HFFc6 (cell line): ENCODE data around the gene AMOTL2. TPM values are rescaled to one million over a fixed set of nuclear protein-coding genes. Genes with fewer than 3 reads are reported as not detected.

Experiments used
- DNase-seq: peaks from one replicate; pipeline ENCODE4 v3.0.0-alpha.2; 2018
- H3K27ac Mint-ChIP-seq: 2 replicates; pipeline ENCODE4 v1.8.0; 2020; ENCODE audit warnings: mild to moderate bottlenecking, mixed read lengths
- H3K27me3 Mint-ChIP-seq: 2 replicates; pipeline ENCODE4 v1.8.0; 2021; ENCODE audit warnings: mild to moderate bottlenecking, moderate library complexity, mixed read lengths; ENCODE audit not compliant: insufficient read depth
- H3K36me3 Mint-ChIP-seq: 2 replicates; pipeline ENCODE4 v1.8.0; 2021; ENCODE audit warnings: low read depth, mixed read lengths
- H3K4me1 Mint-ChIP-seq: 2 replicates; pipeline ENCODE4 v1.8.0; 2020; ENCODE audit warnings: low read depth, mixed read lengths
- H3K4me3 Mint-ChIP-seq: 2 replicates; pipeline ENCODE4 v1.8.0; 2020; ENCODE audit warnings: mild to moderate bottlenecking, moderate library complexity, mixed read lengths
- H3K9me3 Mint-ChIP-seq: 2 replicates; pipeline ENCODE4 v1.8.0; 2020; ENCODE audit warnings: mild to moderate bottlenecking, mixed read lengths
- CTCF ChIP-seq: fragments of 200-600 bp; sonication (generic); IDR thresholded peaks from 2 replicates; pipeline ENCODE4 v1.5.0; 2021; ENCODE audit warnings: antibody characterized with exemption, mild to moderate bottlenecking
- total RNA-seq, 6 experiments: library from RNA; stranded (reverse); fragmentation: NEBNext Ultra II Directional; extraction: Animal tissue kit (Norgen Biotek cat#: 25700); gene quantifications; 2 replicates in 1 of 6; 3 replicates in 5 of 6; pipeline ENCODE4 v1.2.3, GENCODE V29; 2021

Gene AMOTL2
- total RNA-seq, 6 experiments from 2014 or later: 244 to 311 (median 274) TPM

DNA sequence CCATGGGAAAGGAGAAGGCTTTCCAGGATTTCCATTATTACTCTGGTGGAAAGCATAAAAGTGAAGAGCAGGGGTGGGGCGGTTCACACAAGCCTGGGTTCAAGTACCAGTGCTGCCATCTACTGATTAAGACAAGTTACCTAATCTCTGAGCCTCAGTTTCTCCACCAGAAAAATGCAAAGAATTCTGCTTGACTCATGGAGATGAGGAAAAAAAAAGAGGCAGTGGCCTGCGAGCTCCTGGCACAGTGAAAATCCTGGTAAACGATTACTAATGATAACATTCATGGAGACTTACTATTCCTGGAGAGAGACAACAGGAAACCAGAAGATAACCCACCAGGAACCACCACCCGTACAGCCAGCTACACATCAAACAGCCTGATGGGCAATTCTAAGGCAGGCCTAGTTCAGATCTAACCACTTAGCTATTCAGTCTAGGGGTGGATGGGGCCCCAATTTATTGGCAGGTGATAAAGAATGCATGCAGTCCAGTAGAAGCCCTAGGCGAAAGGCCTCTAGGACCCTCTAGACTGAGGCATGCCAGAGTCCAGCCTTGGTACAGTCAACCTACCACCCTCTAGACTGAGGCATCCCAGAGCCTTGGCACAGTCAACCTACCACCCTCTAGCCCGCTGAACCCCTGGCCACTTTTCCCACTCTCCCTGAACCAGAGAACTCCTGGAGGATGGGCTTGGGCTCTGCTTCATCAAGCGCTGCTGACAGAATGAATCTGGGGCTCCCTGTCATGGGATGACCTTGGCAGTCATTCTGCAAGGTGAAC lies 2.5 kb downstream of the AMOTL2 start:
- TF ChIP-seq CTCF: peak; percentile 40
- H3K9me3 Mint-ChIP-seq: peaks cover 7% of the 10 kb centered on the region
- H3K4me1 Mint-ChIP-seq: peaks cover 66% of the 10 kb centered on the region
- peaks cover 61% of the 10 kb centered on the region for H3K36me3 Mint-ChIP-seq
- H3K27ac Mint-ChIP-seq: peak overlapping the region; percentile 94
- peak overlapping the region; percentile 99 for H3K4me3 Mint-ChIP-seq
- peaks cover 61% of the 10 kb centered on the region for H3K27me3 Mint-ChIP-seq
- peak; percentile 52 for DNase-seq

GRCh38 chr3:134370611-134371531 lies 3.4 kb downstream of the AMOTL2 start:
- DNase-seq: no peak
- peaks cover 75% of the 10 kb centered on the region for H3K4me1 Mint-ChIP-seq
- peaks cover 7% of the 10 kb centered on the region for H3K9me3 Mint-ChIP-seq
- peak overlapping the region; percentile 99 for H3K4me3 Mint-ChIP-seq
- H3K36me3 Mint-ChIP-seq: peaks cover 69% of the 10 kb centered on the region
- TF ChIP-seq CTCF: no peak
- peaks cover 68% of the 10 kb centered on the region for H3K27me3 Mint-ChIP-seq
- H3K27ac Mint-ChIP-seq: peak overlapping the region; percentile 95

GRCh38 chr3:134369861-134370596 lies 4.2 kb downstream of the AMOTL2 start:
- Mint-ChIP-seq H3K27me3 (peaks cover 75% of the 10 kb centered on the region), H3K27ac (peak overlapping the region; percentile 95), H3K4me3 (peak overlapping the region; percentile 99), H3K36me3 (peaks cover 78% of the 10 kb centered on the region), H3K4me1 (peaks cover 75% of the 10 kb centered on the region), H3K9me3 (peaks cover 11% of the 10 kb centered on the region)
- no peak for TF ChIP-seq CTCF
- DNase-seq: peak; percentile 2

DNA sequence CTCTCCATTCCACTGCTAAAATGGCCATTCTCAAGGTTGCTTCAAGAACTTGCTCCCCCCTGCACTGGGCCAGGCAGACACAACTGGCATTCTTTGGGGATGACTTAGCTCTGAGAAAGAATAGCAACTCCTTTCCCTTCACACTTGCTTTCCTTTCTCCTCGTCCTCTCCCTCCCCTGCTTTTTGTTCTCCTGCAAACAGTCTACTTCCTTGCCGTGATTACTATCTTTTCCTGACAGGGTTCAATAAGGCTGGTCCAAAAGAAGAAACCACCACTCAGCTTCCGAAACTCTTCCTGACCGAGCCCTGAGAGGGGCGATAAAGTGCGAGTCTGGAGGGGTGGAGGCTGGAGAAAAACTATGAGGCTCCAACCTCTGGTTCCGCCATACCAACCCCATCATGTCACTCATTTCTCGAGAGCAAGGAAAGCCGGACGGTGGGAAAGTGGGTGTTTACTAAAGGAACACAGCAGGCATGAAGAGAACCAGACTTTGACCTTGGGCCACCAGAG lies 5.0 kb downstream of the AMOTL2 start:
- no peak; the same call in 1 of the 2 replicates for TF ChIP-seq CTCF
- H3K4me1 Mint-ChIP-seq: peaks cover 78% of the 10 kb centered on the region
- H3K27me3 Mint-ChIP-seq: peaks cover 83% of the 10 kb centered on the region
- peak overlapping the region; percentile 99 for H3K4me3 Mint-ChIP-seq
- H3K27ac Mint-ChIP-seq: peak overlapping the region; percentile 95
- H3K9me3 Mint-ChIP-seq: peaks cover 16% of the 10 kb centered on the region
- DNase-seq: peak; percentile 69
- H3K36me3 Mint-ChIP-seq: peaks cover 80% of the 10 kb centered on the region

- Mint-ChIP-seq H3K27me3 (peaks cover 87% of the 10 kb centered on the region), H3K9me3 (peaks cover 16% of the 10 kb centered on the region), H3K4me1 (peaks cover 84% of the 10 kb centered on the region), H3K4me3 (peak overlapping the region; percentile 99), H3K36me3 (peaks cover 80% of the 10 kb centered on the region), H3K27ac (peak overlapping the region; percentile 95)
- no peak for DNase-seq
- TF ChIP-seq CTCF: no peak
Observed at GRCh38 chr3:134368751-134369105, 5.5 kb downstream of the AMOTL2 start.
